HepG2 (cell line): ENCODE results near the gene TOR4A. TPM values are rescaled to one million over a fixed set of nuclear protein-coding genes. Genes with fewer than 3 reads are reported as not detected.

Experiments used
- BORCS8-MEF2B ChIP-seq: sonication (generic); formaldehyde crosslinking; IDR thresholded peaks from 2 replicates; pipeline ENCODE4 v1.8.0; 2022; ENCODE audit warnings: mild to moderate bottlenecking, missing genetic modification reagents
- BRD4 ChIP-seq: sonication (generic); formaldehyde crosslinking; IDR thresholded peaks from 2 replicates; pipeline ENCODE4 v1.4.0; 2020; ENCODE audit warnings: missing genetic modification reagents
- CENPT ChIP-seq: sonication (generic); formaldehyde crosslinking; IDR thresholded peaks from 2 replicates; pipeline ENCODE4 v1.8.0; 2022; ENCODE audit warnings: low read depth, mild to moderate bottlenecking, moderate library complexity, missing genetic modification reagents
- EZH2 ChIP-seq: conservative IDR thresholded peaks from 2 replicates; pipeline ENCODE4 v1.6.1; 2012; ENCODE audit warnings: mild to moderate bottlenecking, low read depth, low read length, moderate library complexity
- FOXC1 ChIP-seq: sonication (generic); formaldehyde crosslinking; IDR thresholded peaks from 2 replicates; pipeline ENCODE4 v1.8.0; 2022; ENCODE audit warnings: mild to moderate bottlenecking, missing genetic modification reagents, borderline replicate concordance
- GFI1 ChIP-seq: sonication (generic); formaldehyde crosslinking; IDR thresholded peaks from 2 replicates; pipeline ENCODE4 v1.5.0; 2020; ENCODE audit warnings: missing genetic modification reagents, mild to moderate bottlenecking, borderline replicate concordance
- HDAC1 ChIP-seq: sonication (generic); formaldehyde crosslinking; IDR thresholded peaks from 2 replicates; pipeline ENCODE4 v1.5.1; 2020; ENCODE audit warnings: mild to moderate bottlenecking, missing genetic modification reagents
- JUNB ChIP-seq: sonication (generic); formaldehyde crosslinking; IDR thresholded peaks from 2 replicates; pipeline ENCODE4 v1.8.0; 2022; ENCODE audit warnings: missing genetic modification reagents, mild to moderate bottlenecking, borderline replicate concordance
- MTF1 ChIP-seq: sonication (generic); formaldehyde crosslinking; IDR thresholded peaks from 2 replicates; pipeline ENCODE4 v1.5.0; 2020; ENCODE audit warnings: missing genetic modification reagents
- NRL ChIP-seq: sonication (generic); formaldehyde crosslinking; IDR thresholded peaks from 2 replicates; pipeline ENCODE4 v1.5.0; 2020; ENCODE audit warnings: missing genetic modification reagents, mild to moderate bottlenecking, moderate library complexity, borderline replicate concordance
- POLR2G ChIP-seq: fragments of 200-400 bp; formaldehyde crosslinking; IDR thresholded peaks from 2 replicates; pipeline ENCODE4 v1.6.1; 2018; ENCODE audit warnings: mild to moderate bottlenecking, low read depth, low read length, moderate library complexity
- SAFB2 ChIP-seq: sonication (generic); formaldehyde crosslinking; IDR thresholded peaks from 2 replicates; pipeline ENCODE4 v1.5.1; 2020; ENCODE audit warnings: missing genetic modification reagents, low read depth, mild to moderate bottlenecking, borderline replicate concordance
- SRSF9 ChIP-seq: fragments of 200-400 bp; formaldehyde crosslinking; IDR thresholded peaks from 2 replicates; pipeline ENCODE4 v1.6.1; 2018; ENCODE audit warnings: borderline replicate concordance, mild to moderate bottlenecking, low read depth, low read length; ENCODE audit not compliant: insufficient read depth, poor library complexity, severe bottlenecking
- ZNF143 ChIP-seq: sonication (generic); formaldehyde crosslinking; IDR thresholded peaks from 2 replicates; pipeline ENCODE4 v1.4.0; 2020; ENCODE audit warnings: missing genetic modification reagents
- ZNF253 ChIP-seq: sonication (generic); formaldehyde crosslinking; IDR thresholded peaks from 2 replicates; pipeline ENCODE4 v1.8.0; 2022; ENCODE audit warnings: mild to moderate bottlenecking, missing genetic modification reagents, borderline replicate concordance
- ZNF431 ChIP-seq: sonication (generic); formaldehyde crosslinking; IDR thresholded peaks from 2 replicates; pipeline ENCODE4 v1.9.0; 2022; ENCODE audit warnings: missing genetic modification reagents, low read depth, mild to moderate bottlenecking, borderline replicate concordance
- ZNF530 ChIP-seq: sonication (generic); formaldehyde crosslinking; IDR thresholded peaks from 2 replicates; pipeline ENCODE4 v1.5.0; 2020; ENCODE audit warnings: low read depth, mild to moderate bottlenecking, missing genetic modification reagents
- ZNF768 ChIP-seq: sonication (generic); formaldehyde crosslinking; IDR thresholded peaks from 2 replicates; pipeline ENCODE4 v1.4.0; 2020; ENCODE audit warnings: missing genetic modification reagents
- ZNF773 ChIP-seq: sonication (generic); formaldehyde crosslinking; IDR thresholded peaks from 2 replicates; pipeline ENCODE4 v1.4.0; 2020; ENCODE audit warnings: missing genetic modification reagents, borderline replicate concordance
- polyA plus RNA-seq, 8 experiments: library from polyadenylated mRNA; depleted of rRNA in 3 of 8; stranded (reverse) in 7 of 8; unstranded in 1 of 8; fragments of >200 nt; fragmentation: Illumina TruSeq in 4 of 8; extraction: Trizol in 4 of 8; gene quantifications; 2 replicates each; pipeline versions ENCODE4 v1.2.1 to v1.2.3, GENCODE V29; 2011 to 2016; ENCODE audit warnings: low read depth in 4 of 8, missing spikeins in 1 of 8, mixed read lengths in 1 of 8; ENCODE audit not compliant: insufficient read depth in 1 of 8
- total RNA-seq, 5 experiments: library from RNA; depleted of rRNA; stranded (reverse); fragments of >200 nt; fragmentation: Illumina TruSeq; extraction: Trizol; gene quantifications; 2 replicates each; pipeline ENCODE4 v1.2.3, GENCODE V29; 2016; ENCODE audit warnings: low read depth in 1 of 5
- TF ChIP-seq, protein P1 (sequence below): sonication (generic); formaldehyde crosslinking; IDR thresholded peaks from 2 replicates; pipeline ENCODE4 v1.9.0; 2021; ENCODE audit warnings: missing genetic modification reagents, borderline replicate concordance
- TF ChIP-seq, protein P2 (sequence below): sonication (generic); formaldehyde crosslinking; IDR thresholded peaks from 2 replicates; pipeline ENCODE4 v1.5.1; 2020; ENCODE audit warnings: missing genetic modification reagents, mild to moderate bottlenecking, borderline replicate concordance
- TF ChIP-seq, protein P3 (sequence below): sonication (generic); formaldehyde crosslinking; IDR thresholded peaks from 2 replicates; pipeline ENCODE4 v1.9.0; 2021; ENCODE audit warnings: missing genetic modification reagents, borderline replicate concordance
- TF ChIP-seq, protein P4 (sequence below): sonication (generic); formaldehyde crosslinking; IDR thresholded peaks from 2 replicates; pipeline ENCODE4 v1.8.1; 2023; ENCODE audit warnings: missing genetic modification reagents, inconsistent platforms, borderline replicate concordance

TOR4A gene
- total and polyA plus RNA-seq, 2 of the 13 experiments (the other 11 are each of a cell fraction or from before 2014, with no cell fraction given): 11.1 to 14.2 TPM

DNA sequence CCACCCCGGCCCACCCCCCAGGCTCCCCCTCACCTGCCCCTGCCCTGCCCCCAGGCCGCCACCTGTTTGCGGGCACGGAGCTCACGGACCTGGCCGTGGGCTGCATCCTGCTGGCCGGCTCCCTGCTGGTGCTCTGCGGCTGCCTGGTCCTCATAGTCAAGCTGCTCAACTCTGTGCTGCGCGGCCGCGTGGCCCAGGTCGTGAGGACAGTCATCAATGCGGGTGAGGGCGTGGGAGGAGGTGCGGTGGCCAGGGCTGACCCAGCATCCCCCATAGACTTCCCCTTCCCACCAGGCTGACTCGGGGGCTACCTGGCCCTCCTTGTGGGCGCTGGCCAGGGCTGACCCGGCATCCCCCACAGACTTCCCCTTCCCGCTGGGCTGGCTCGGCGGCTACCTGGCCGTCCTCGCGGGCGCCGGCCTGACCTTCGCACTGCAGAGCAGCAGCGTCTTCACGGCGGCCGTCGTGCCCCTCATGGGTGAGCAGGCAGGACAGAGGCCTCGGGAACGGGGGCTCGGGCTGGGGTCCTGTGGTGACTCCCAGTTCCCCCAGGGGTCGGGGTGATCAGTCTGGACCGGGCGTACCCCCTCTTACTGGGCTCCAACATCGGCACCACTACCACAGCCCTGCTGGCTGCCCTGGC is 43.4 kb upstream of the TOR4A start (continued):
- TF ChIP-seq EZH2: no peak
- TF ChIP-seq, protein P1, sequence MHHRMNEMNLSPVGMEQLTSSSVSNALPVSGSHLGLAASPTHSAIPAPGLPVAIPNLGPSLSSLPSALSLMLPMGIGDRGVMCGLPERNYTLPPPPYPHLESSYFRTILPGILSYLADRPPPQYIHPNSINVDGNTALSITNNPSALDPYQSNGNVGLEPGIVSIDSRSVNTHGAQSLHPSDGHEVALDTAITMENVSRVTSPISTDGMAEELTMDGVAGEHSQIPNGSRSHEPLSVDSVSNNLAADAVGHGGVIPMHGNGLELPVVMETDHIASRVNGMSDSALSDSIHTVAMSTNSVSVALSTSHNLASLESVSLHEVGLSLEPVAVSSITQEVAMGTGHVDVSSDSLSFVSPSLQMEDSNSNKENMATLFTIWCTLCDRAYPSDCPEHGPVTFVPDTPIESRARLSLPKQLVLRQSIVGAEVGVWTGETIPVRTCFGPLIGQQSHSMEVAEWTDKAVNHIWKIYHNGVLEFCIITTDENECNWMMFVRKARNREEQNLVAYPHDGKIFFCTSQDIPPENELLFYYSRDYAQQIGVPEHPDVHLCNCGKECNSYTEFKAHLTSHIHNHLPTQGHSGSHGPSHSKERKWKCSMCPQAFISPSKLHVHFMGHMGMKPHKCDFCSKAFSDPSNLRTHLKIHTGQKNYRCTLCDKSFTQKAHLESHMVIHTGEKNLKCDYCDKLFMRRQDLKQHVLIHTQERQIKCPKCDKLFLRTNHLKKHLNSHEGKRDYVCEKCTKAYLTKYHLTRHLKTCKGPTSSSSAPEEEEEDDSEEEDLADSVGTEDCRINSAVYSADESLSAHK (CRISPR knock-in tag): no peak
- TF ChIP-seq SAFB2 (CRISPR knock-in tag): no peak
- TF ChIP-seq ZNF143 (CRISPR knock-in tag): no peak
- TF ChIP-seq ZNF773 (CRISPR knock-in tag): no peak
- no peak for TF ChIP-seq ZNF431 (CRISPR knock-in tag)
- TF ChIP-seq, protein P2, sequence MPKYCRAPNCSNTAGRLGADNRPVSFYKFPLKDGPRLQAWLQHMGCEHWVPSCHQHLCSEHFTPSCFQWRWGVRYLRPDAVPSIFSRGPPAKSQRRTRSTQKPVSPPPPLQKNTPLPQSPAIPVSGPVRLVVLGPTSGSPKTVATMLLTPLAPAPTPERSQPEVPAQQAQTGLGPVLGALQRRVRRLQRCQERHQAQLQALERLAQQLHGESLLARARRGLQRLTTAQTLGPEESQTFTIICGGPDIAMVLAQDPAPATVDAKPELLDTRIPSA (CRISPR knock-in tag): no peak
- no peak for TF ChIP-seq NRL (CRISPR knock-in tag)
- 0 out of 2 replicates have a peak, but pooled peaks have one; percentile 55 for TF ChIP-seq BRD4
- no peak for TF ChIP-seq JUNB (CRISPR knock-in tag)
- no peak for TF ChIP-seq ZNF768
- no peak for TF ChIP-seq GFI1 (CRISPR knock-in tag)
- TF ChIP-seq ZNF253 (CRISPR knock-in tag): no peak
- no peak for TF ChIP-seq SRSF9
- peak; percentile 18; the same call in 1 of the 2 replicates for TF ChIP-seq HDAC1
- TF ChIP-seq POLR2G: no peak
- TF ChIP-seq ZNF530 (CRISPR knock-in tag): no peak
- no peak for TF ChIP-seq CENPT (CRISPR knock-in tag)
- TF ChIP-seq, protein P3, sequence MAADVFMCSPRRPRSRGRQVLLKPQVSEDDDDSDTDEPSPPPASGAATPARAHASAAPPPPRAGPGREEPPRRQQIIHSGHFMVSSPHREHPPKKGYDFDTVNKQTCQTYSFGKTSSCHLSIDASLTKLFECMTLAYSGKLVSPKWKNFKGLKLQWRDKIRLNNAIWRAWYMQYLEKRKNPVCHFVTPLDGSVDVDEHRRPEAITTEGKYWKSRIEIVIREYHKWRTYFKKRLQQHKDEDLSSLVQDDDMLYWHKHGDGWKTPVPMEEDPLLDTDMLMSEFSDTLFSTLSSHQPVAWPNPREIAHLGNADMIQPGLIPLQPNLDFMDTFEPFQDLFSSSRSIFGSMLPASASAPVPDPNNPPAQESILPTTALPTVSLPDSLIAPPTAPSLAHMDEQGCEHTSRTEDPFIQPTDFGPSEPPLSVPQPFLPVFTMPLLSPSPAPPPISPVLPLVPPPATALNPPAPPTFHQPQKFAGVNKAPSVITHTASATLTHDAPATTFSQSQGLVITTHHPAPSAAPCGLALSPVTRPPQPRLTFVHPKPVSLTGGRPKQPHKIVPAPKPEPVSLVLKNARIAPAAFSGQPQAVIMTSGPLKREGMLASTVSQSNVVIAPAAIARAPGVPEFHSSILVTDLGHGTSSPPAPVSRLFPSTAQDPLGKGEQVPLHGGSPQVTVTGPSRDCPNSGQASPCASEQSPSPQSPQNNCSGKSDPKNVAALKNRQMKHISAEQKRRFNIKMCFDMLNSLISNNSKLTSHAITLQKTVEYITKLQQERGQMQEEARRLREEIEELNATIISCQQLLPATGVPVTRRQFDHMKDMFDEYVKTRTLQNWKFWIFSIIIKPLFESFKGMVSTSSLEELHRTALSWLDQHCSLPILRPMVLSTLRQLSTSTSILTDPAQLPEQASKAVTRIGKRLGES (CRISPR knock-in tag): no peak
- TF ChIP-seq BORCS8-MEF2B (CRISPR knock-in tag): no peak
- no peak for TF ChIP-seq MTF1 (CRISPR knock-in tag)
- TF ChIP-seq FOXC1 (CRISPR knock-in tag): 0 out of 2 replicates have a peak, but pooled peaks have one; percentile 27
- TF ChIP-seq, protein P4, sequence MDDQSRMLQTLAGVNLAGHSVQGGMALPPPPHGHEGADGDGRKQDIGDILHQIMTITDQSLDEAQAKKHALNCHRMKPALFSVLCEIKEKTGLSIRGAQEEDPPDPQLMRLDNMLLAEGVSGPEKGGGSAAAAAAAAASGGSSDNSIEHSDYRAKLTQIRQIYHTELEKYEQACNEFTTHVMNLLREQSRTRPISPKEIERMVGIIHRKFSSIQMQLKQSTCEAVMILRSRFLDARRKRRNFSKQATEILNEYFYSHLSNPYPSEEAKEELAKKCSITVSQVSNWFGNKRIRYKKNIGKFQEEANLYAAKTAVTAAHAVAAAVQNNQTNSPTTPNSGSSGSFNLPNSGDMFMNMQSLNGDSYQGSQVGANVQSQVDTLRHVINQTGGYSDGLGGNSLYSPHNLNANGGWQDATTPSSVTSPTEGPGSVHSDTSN (CRISPR knock-in tag): no peak
